Astrocyte (in vitro differentiated cells and primary cell): ENCODE data around the gene DGAT2. TPM values are rescaled to one million over a fixed set of nuclear protein-coding genes. Genes with fewer than 3 reads are reported as not detected.

Experiments
- DNase-seq: peaks from one replicate; pipeline ENCODE4 v3.0.0-alpha.2; 2010; ENCODE audit warnings: low read depth
- FAIRE-seq: peaks from 2 replicates; lab custom pipeline; 2011; peaks lifted over from hg19 to GRCh38; lab: Jason Lieb, UNC
- H2AFZ ChIP-seq: 2 replicates; pipeline ENCODE4 v1.6.0; 2012; ENCODE audit warnings: low read depth, low read length, inconsistent platforms
- H3K27ac ChIP-seq: 2 replicates; pipeline ENCODE4 v1.5.1; 2011; ENCODE audit warnings: low read depth, low read length, inconsistent platforms
- H3K27me3 ChIP-seq: 2 replicates; pipeline ENCODE4 v1.6.0; 2011; ENCODE audit warnings: low read length, inconsistent platforms; ENCODE audit not compliant: insufficient read depth
- H3K36me3 ChIP-seq: 2 replicates; pipeline ENCODE4 v1.5.1; 2011; ENCODE audit warnings: low read length, inconsistent platforms; ENCODE audit not compliant: insufficient read depth
- H3K4me1 ChIP-seq: 2 replicates; pipeline ENCODE4 v1.5.1; 2011; ENCODE audit warnings: low read length, inconsistent platforms; ENCODE audit not compliant: insufficient read depth
- H3K4me2 ChIP-seq: 2 replicates; pipeline ENCODE4 v1.6.0; 2012; ENCODE audit warnings: low read length, inconsistent platforms
- H3K4me3 ChIP-seq: 2 replicates; pipeline ENCODE4 v1.5.1; 2011; ENCODE audit warnings: low read depth, mild to moderate bottlenecking, low read length, inconsistent platforms; ENCODE audit not compliant: insufficient read depth
- H3K79me2 ChIP-seq: 2 replicates; pipeline ENCODE4 v1.6.0; 2012; ENCODE audit warnings: mild to moderate bottlenecking, low read length, inconsistent platforms; ENCODE audit not compliant: insufficient read depth
- H3K9ac ChIP-seq: 2 replicates; pipeline ENCODE4 v1.6.0; 2012; ENCODE audit warnings: mild to moderate bottlenecking, low read length, inconsistent platforms
- H3K9me3 ChIP-seq: 2 replicates; pipeline ENCODE4 v1.5.1; 2012; ENCODE audit warnings: low read depth, mild to moderate bottlenecking, low read length, inconsistent platforms; ENCODE audit not compliant: insufficient read depth
- H4K20me1 ChIP-seq: 2 replicates; pipeline ENCODE4 v1.6.0; 2012; ENCODE audit warnings: low read length, inconsistent platforms; ENCODE audit not compliant: insufficient read depth
- H3K27ac Mint-ChIP-seq: one replicate; pipeline ENCODE4 v1.8.0; 2021; ENCODE audit warnings: mild to moderate bottlenecking, mixed read lengths; ENCODE audit not compliant: unreplicated experiment
- H3K27me3 Mint-ChIP-seq: one replicate; pipeline ENCODE4 v1.8.0; 2021; ENCODE audit warnings: low read depth, mixed read lengths; ENCODE audit not compliant: unreplicated experiment
- H3K36me3 Mint-ChIP-seq: one replicate; pipeline ENCODE4 v1.8.0; 2021; ENCODE audit warnings: low read depth, mixed read lengths; ENCODE audit not compliant: unreplicated experiment
- H3K4me1 Mint-ChIP-seq: one replicate; pipeline ENCODE4 v1.8.0; 2021; ENCODE audit warnings: low read depth, mixed read lengths; ENCODE audit not compliant: unreplicated experiment
- H3K4me3 Mint-ChIP-seq: one replicate; pipeline ENCODE4 v1.8.0; 2021; ENCODE audit warnings: mild to moderate bottlenecking, moderate library complexity, mixed read lengths; ENCODE audit not compliant: unreplicated experiment
- H3K9me3 Mint-ChIP-seq: one replicate; pipeline ENCODE4 v1.8.0; 2021; ENCODE audit warnings: mild to moderate bottlenecking, mixed read lengths; ENCODE audit not compliant: unreplicated experiment
- CTCF ChIP-seq: IDR thresholded peaks from 2 replicates; pipeline ENCODE4 v1.5.1; 2011; ENCODE audit warnings: low read depth, mild to moderate bottlenecking, inconsistent platforms, low read length, moderate library complexity; ENCODE audit not compliant: insufficient read depth
- EZH2 ChIP-seq: IDR thresholded peaks from 2 replicates; pipeline ENCODE4 v1.6.1; 2012; ENCODE audit warnings: mild to moderate bottlenecking, low read length, inconsistent platforms; ENCODE audit not compliant: insufficient read depth
- total RNA-seq: library from RNA; stranded (reverse); gene quantifications from 2 replicates; pipeline ENCODE4 v1.2.1, GENCODE V29; 2021

DGAT2 gene
- total RNA-seq, 1 donor from 2014 or later = 0.73 TPM

GRCh38 chr11:75757651-75758050, 10.9 kb upstream of the DGAT2 start:
- H3K36me3 ChIP-seq = no peaks in the 10 kb centered on the region
- FAIRE-seq (no peak), DNase-seq (no peak)
- Mint-ChIP-seq H3K27ac (no peak overlapping the region), H3K36me3 (no peaks in the 10 kb centered on the region), H3K27me3 (peaks cover 7% of the 10 kb centered on the region), H3K9me3 (peaks cover 7% of the 10 kb centered on the region), H3K4me3 (no peak overlapping the region), H3K4me1 (peaks cover 10% of the 10 kb centered on the region)
- no peak overlapping the region for H3K4me2 ChIP-seq
- H3K4me3 ChIP-seq = no peak overlapping the region
- no peak overlapping the region for H3K9ac ChIP-seq
- H4K20me1 ChIP-seq = no peaks in the 10 kb centered on the region
- TF ChIP-seq EZH2 (no peak), CTCF (no peak)
- peaks cover 6% of the 10 kb centered on the region for H3K4me1 ChIP-seq
- H2AFZ ChIP-seq = no peak overlapping the region
- H3K27ac ChIP-seq = no peak overlapping the region
- H3K27me3 ChIP-seq = no peaks in the 10 kb centered on the region
- no peaks in the 10 kb centered on the region for H3K79me2 ChIP-seq
- H3K9me3 ChIP-seq = no peaks in the 10 kb centered on the region

- Histone ChIP-seq H3K9me3 (no peaks in the 10 kb centered on the region), H3K4me3 (no peak overlapping the region), H3K27me3 (no peaks in the 10 kb centered on the region), H3K4me2 (no peak overlapping the region), H3K79me2 (no peaks in the 10 kb centered on the region), H4K20me1 (no peaks in the 10 kb centered on the region), H3K4me1 (peaks cover 6% of the 10 kb centered on the region), H3K9ac (no peak overlapping the region), H3K36me3 (no peaks in the 10 kb centered on the region), H2AFZ (no peak overlapping the region), H3K27ac (no peak overlapping the region)
- no peak overlapping the region for H3K27ac Mint-ChIP-seq
- H3K27me3 Mint-ChIP-seq = peaks cover 16% of the 10 kb centered on the region
- H3K9me3 Mint-ChIP-seq = peaks cover 5% of the 10 kb centered on the region
- FAIRE-seq (no peak), DNase-seq (no peak)
- TF ChIP-seq EZH2 (no peak), CTCF (no peak)
- H3K36me3 Mint-ChIP-seq = no peaks in the 10 kb centered on the region
- H3K4me3 Mint-ChIP-seq = no peak overlapping the region
- peaks cover 14% of the 10 kb centered on the region for H3K4me1 Mint-ChIP-seq
Observed at GRCh38 chr11:75759832-75760231, 8.7 kb upstream of the DGAT2 start.

GRCh38 chr11:75760243-75760642, 8.3 kb upstream of the DGAT2 start:
- Mint-ChIP-seq H3K36me3 (no peaks in the 10 kb centered on the region), H3K9me3 (peaks cover 1% of the 10 kb centered on the region), H3K4me1 (peaks cover 14% of the 10 kb centered on the region), H3K27me3 (peaks cover 18% of the 10 kb centered on the region), H3K4me3 (no peak overlapping the region), H3K27ac (no peak overlapping the region)
- no peaks in the 10 kb centered on the region for H4K20me1 ChIP-seq
- no peak overlapping the region for H2AFZ ChIP-seq
- H3K4me1 ChIP-seq = peaks cover 6% of the 10 kb centered on the region
- no peaks in the 10 kb centered on the region for H3K27me3 ChIP-seq
- H3K36me3 ChIP-seq = no peaks in the 10 kb centered on the region
- no peaks in the 10 kb centered on the region for H3K9me3 ChIP-seq
- no peak for TF ChIP-seq CTCF
- no peak for TF ChIP-seq EZH2
- H3K27ac ChIP-seq = no peak overlapping the region
- H3K4me2 ChIP-seq = no peak overlapping the region
- no peaks in the 10 kb centered on the region for H3K79me2 ChIP-seq
- FAIRE-seq = no peak
- H3K9ac ChIP-seq = no peak overlapping the region
- DNase-seq = no peak
- no peak overlapping the region for H3K4me3 ChIP-seq
